ENCODE results near the gene VPS13A. TPM values are rescaled to one million over a fixed set of nuclear protein-coding genes. Genes with fewer than 3 reads are reported as not detected.

VPS13A gene
- total RNA-seq, 1 experiment from 2014 or later = 32.6 TPM

- Mint-ChIP-seq H3K27me3 (ENCODE audit: unreplicated experiment) (no peaks in the 10 kb centered on the region), H3K36me3 (ENCODE audit: insufficient read depth, unreplicated experiment) (no peaks in the 10 kb centered on the region), H3K4me3 (ENCODE audit: low read depth, unreplicated experiment) (no peak overlapping the region), H3K9me3 (ENCODE audit: low read depth, unreplicated experiment) (no peaks in the 10 kb centered on the region), H3K4me1 (ENCODE audit: low read depth, unreplicated experiment) (no peaks in the 10 kb centered on the region), H3K27ac (ENCODE audit: unreplicated experiment) (no peak overlapping the region)
- CTCF ChIA-PET = no interaction called here
- intact Hi-C loops (cut with micrococcal nuclease; ENCODE audit: unreplicated experiment) = no loop called here
- no peak for DNase-seq
- BruUV-seq (replicated peaks) = no TSS peak
- no peak for TF ChIP-seq CTCF (IDR thresholded peaks at IDR 0.05; ENCODE audit: unreplicated experiment)
These were observed 129.8 kb downstream of the VPS13A start for GRCh38 chr9:77307166-77307565.

GRCh38 chr9:77316058-77316457 is 138.7 kb downstream of the VPS13A start:
- H3K4me3 Mint-ChIP-seq (ENCODE audit: low read depth, unreplicated experiment) = no peak overlapping the region
- no peak for DNase-seq
- BruUV-seq (replicated peaks) = no TSS peak
- no peaks in the 10 kb centered on the region for H3K36me3 Mint-ChIP-seq (ENCODE audit: insufficient read depth, unreplicated experiment)
- no peak for TF ChIP-seq CTCF (IDR thresholded peaks at IDR 0.05; ENCODE audit: unreplicated experiment)
- no peak overlapping the region for H3K27ac Mint-ChIP-seq (ENCODE audit: unreplicated experiment)
- no peaks in the 10 kb centered on the region for H3K4me1 Mint-ChIP-seq (ENCODE audit: low read depth, unreplicated experiment)
- H3K27me3 Mint-ChIP-seq (ENCODE audit: unreplicated experiment) = no peaks in the 10 kb centered on the region
- CTCF ChIA-PET = no interaction called here
- intact Hi-C loops (cut with micrococcal nuclease; ENCODE audit: unreplicated experiment) = no loop called here
- no peaks in the 10 kb centered on the region for H3K9me3 Mint-ChIP-seq (ENCODE audit: low read depth, unreplicated experiment)

GRCh38 chr9:77325058-77325457 is 147.7 kb downstream of the VPS13A start:
- Mint-ChIP-seq H3K27ac (ENCODE audit: unreplicated experiment) (no peak overlapping the region), H3K36me3 (ENCODE audit: insufficient read depth, unreplicated experiment) (no peaks in the 10 kb centered on the region), H3K27me3 (ENCODE audit: unreplicated experiment) (no peaks in the 10 kb centered on the region), H3K4me1 (ENCODE audit: low read depth, unreplicated experiment) (no peaks in the 10 kb centered on the region), H3K9me3 (ENCODE audit: low read depth, unreplicated experiment) (no peaks in the 10 kb centered on the region), H3K4me3 (ENCODE audit: low read depth, unreplicated experiment) (no peak overlapping the region)
- no peak for DNase-seq
- intact Hi-C loops (cut with micrococcal nuclease; ENCODE audit: unreplicated experiment) = no loop called here
- no TSS peak for BruUV-seq (replicated peaks)
- CTCF ChIA-PET = no interaction called here
- no peak for TF ChIP-seq CTCF (IDR thresholded peaks at IDR 0.05; ENCODE audit: unreplicated experiment)

- no peaks in the 10 kb centered on the region for H3K27me3 Mint-ChIP-seq (ENCODE audit: unreplicated experiment)
- TF ChIP-seq CTCF (IDR thresholded peaks at IDR 0.05; ENCODE audit: unreplicated experiment) = no peak
- CTCF ChIA-PET = no interaction called here
- H3K4me1 Mint-ChIP-seq (ENCODE audit: low read depth, unreplicated experiment) = no peaks in the 10 kb centered on the region
- intact Hi-C loops (cut with micrococcal nuclease; ENCODE audit: unreplicated experiment) = no loop called here
- no peaks in the 10 kb centered on the region for H3K9me3 Mint-ChIP-seq (ENCODE audit: low read depth, unreplicated experiment)
- no peaks in the 10 kb centered on the region for H3K36me3 Mint-ChIP-seq (ENCODE audit: insufficient read depth, unreplicated experiment)
- no peak overlapping the region for H3K4me3 Mint-ChIP-seq (ENCODE audit: low read depth, unreplicated experiment)
- no peak for DNase-seq
- BruUV-seq (replicated peaks) = no TSS peak
- no peak overlapping the region for H3K27ac Mint-ChIP-seq (ENCODE audit: unreplicated experiment)
These were observed 150.8 kb downstream of the VPS13A start for GRCh38 chr9:77328102-77328501.

- H3K27me3 Mint-ChIP-seq (ENCODE audit: unreplicated experiment) = no peaks in the 10 kb centered on the region
These were observed 192.7 kb downstream of the VPS13A start for GRCh38 chr9:77370064-77370463.

More at GRCh38 chr9:77370064-77370463, 192.7 kb downstream of the VPS13A start:
- no peak for DNase-seq
- CTCF ChIA-PET = no interaction called here
- TF ChIP-seq CTCF (IDR thresholded peaks at IDR 0.05; ENCODE audit: unreplicated experiment) = no peak
- Mint-ChIP-seq H3K4me1 (ENCODE audit: low read depth, unreplicated experiment) (no peaks in the 10 kb centered on the region), H3K4me3 (ENCODE audit: low read depth, unreplicated experiment) (no peak overlapping the region), H3K9me3 (ENCODE audit: low read depth, unreplicated experiment) (peaks cover 4% of the 10 kb centered on the region), H3K36me3 (ENCODE audit: insufficient read depth, unreplicated experiment) (no peaks in the 10 kb centered on the region), H3K27ac (ENCODE audit: unreplicated experiment) (no peak overlapping the region)
- intact Hi-C loops (cut with micrococcal nuclease; ENCODE audit: unreplicated experiment) = no loop called here
- no TSS peak for BruUV-seq (replicated peaks)
